Stimulated activated CD4-positive, alpha-beta T cell treated with anti-CD3 and anti-CD28 coated beads, Interleukin-12 subunit alpha, Interleukin-12 subunit beta, amount 100 ng/mL, for 48 hours (primary cell): Measurements from ENCODE around the gene CDH4.

Source experiments
- DNase-seq, 3 donors: peaks; one replicate each; pipeline ENCODE4 v3.0.0-alpha.2; 2020; ENCODE audit warnings: low read depth in 2 of 3, low spot score in 1 of 3

CDH4 gene

GRCh38 chr20:61300709-61301108, 48.6 kb downstream of the CDH4 start:
- DNase-seq = no peak

DNA sequence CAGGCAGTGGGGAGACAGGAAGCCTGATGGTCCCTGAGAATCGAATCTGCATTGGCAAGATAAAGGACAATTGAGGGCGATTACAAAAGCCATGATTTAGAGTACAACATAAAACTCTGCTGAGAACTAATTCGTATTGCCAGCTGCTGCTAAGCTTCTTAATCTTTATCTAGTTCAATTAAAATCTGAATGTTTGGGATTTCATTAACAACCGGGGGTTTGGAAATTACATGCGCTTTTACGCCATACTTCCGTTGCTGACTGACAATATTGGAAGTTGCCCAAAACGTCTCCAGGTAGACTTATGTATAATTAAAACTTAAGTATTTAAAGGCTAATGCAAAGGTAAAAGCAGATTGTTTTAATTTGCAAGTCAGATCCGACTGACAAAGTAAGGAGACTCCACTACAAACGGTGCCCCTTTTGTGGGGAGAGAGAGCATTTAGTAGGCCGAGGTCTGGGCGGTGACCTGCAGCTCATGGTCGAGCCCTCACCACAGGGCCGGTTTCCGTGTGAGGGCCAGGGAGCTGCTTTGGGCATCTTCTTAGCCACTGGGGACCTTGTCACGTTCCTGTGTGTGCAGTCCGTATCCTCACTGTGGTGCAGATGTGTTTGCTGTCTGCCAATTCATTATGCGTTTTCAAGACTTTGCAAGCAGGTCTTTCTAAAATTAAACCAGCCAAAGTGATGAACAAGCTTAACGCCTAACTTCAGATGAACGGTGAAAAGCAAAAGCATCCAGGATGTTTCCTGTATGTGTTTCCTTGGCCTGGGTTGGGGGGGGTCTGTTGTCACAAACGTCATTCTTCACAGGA, 49.9 kb downstream of the CDH4 start:
- no peak for DNase-seq

DNA sequence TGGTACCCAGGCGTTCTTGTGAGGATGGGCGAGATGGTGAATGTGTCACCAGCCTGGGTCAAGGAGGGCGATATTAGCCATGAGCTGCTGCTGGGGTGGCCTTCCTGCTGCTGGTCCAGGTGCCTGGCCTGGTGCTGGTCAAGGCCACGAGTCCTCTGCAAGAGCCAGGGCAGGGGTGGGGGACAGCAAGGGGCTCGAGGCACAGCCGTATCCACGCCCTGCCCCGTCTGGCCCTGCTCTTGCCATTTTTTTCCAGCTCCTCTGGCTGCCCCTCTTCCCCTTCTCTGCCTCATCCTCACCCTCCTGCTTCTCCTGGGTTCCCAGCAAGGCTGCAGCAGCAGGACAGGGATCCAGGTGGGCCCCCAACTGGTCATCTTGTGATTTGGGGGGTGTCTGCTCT, 51.2 kb downstream of the CDH4 start:
- no peak for DNase-seq

- DNase-seq = no peak
Observed at GRCh38 chr20:61303675-61304074, 51.6 kb downstream of the CDH4 start.

DNA sequence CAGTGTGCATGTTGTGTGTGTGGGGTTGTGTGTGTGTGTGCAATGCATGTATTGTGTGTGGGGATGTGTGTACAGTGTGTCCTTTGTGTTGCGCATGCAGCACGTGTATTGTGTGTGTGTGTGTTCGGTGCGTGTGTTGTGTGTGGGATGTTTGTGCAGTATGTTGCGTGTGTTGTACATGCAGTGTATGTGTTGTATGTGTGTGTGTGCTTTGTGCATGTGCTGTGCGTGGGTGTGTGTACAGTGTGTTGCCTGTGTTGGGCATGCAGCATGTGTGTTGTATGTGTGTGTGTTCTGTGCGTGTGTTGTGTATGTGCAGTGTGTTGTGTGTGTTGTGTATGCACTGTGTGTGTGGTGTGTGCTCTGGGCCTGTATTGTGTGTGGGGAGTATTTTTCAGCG, 52.7 kb downstream of the CDH4 start:
- no peak for DNase-seq

DNA sequence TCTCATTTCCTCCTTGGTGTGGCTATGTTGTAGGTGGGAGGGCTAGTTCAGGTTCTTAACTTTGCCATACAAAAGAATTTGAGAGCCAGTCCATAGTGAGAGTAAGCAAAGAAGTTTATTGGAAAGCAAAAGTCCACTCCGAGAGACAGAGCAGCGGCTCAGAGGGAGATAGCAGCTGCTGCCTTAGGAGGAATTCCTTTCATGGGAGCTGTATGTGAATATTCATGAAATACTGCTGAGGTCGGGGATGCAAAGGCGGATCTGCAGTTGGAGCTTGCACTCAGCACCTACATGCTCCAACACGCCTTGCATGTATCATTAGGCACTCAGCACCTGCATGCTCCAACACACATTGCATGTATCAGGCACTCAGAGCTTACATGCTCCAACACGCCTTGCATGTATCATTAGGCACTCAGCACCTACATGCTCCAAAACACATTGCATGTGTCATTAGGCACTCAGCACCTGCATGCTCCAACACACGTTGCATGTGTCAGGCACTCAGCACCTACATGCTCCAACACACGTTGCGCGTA, 54.9 kb downstream of the CDH4 start:
- DNase-seq = no peak

- DNase-seq = no peak
Observed at GRCh38 chr20:61307686-61308476, 55.8 kb downstream of the CDH4 start.

GRCh38 chr20:61308477-61308774, 56.4 kb downstream of the CDH4 start:
- DNase-seq = no peak

DNA sequence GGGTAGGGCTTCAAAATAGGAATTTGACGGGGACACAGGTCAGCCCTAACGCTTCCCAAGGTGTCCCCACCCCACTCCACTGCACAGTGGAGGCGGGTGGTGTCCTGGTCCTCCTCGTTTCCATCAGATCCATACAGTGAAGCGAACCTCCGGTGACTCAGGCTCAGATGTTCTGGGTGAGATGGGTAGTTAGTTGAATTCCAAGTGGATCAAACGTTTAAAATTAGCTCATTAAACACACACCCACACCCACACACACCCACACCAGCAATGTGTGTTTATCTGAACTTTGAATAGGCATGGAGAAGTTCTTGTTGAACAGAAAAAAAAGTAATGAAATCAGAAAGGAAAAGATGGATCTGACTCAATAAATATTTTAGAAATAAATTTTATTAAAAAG, 58.9 kb downstream of the CDH4 start:
- no peak for DNase-seq

DNA sequence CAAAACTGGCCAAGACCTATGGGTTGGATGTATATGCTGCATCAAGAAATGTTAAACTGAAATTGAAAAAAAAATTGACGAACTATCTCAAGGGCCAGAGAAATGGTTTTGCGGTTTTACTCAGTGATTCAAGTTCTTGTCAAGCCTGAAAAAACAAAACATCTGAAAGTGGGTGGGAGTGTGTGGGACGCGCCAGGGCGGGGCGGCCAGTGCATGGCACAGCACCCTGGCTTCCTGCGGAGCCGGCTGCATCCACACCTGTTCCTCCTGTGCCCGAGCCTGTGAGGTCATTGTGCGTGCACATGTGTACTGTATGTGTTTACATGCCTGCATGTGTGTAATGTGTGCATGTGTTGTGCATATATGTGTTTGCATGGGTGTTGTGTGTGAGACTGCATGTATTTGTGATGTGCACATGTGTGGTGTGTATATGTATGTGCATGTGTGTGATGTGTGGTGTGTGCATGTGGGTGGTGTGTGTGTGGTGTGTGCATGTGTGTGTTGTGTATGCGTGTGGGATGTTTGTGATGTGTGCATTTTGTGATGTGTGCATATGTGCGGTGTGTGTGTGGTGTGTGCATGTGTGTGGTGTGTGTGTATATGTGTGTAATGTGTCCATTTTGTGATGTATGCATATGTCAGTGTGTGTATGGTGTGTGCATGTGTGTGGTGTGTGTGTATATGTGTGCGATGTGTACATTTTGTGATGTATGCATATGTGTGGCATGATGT, 59.8 kb downstream of the CDH4 start:
- no peak for DNase-seq

GRCh38 chr20:61312925-61313324, 60.9 kb downstream of the CDH4 start:
- DNase-seq = no peak

DNA sequence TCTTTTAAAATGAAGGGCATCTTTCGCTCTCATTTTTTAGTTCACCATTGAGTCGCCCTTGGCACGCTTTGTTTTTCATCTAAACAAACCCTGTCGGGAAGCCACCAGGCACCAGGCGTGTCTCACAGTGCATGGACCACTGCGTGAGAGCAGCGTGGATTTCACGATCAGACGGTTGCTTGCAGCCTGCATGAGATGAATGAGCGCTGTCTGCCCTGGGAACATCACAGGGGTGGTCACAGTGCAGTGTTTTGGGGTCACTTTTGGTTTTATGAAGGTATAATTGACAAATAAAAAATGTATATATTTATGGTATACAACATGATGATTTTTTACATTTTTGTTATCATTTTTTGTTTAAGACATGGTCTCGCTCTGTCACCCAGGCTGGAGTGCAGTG, 61.3 kb downstream of the CDH4 start:
- DNase-seq = no peak

GRCh38 chr20:61314326-61315010, 62.4 kb downstream of the CDH4 start:
- DNase-seq = no peak

DNA sequence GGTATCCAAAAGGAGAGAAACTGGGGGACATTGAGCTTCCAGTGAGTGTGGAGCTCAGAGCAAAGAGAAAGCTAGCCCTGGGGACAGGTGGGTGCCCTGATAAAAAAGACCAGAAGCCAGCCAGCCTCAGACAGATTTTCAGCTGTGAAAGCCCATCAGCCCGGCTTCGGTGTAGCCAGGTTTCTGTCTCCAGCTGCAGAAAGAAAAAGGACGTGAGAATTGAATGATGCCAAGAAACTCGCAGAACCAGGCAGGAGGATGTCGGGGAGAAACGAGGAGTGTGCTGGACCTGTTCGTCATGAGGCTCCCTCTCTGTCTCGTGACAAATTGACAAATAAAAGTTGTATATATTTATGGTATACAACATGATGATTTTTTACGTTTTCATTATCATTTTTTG, 63.3 kb downstream of the CDH4 start:
- DNase-seq = no peak

- no peak for DNase-seq
Observed at GRCh38 chr20:61316346-61316745, 64.3 kb downstream of the CDH4 start.

DNA sequence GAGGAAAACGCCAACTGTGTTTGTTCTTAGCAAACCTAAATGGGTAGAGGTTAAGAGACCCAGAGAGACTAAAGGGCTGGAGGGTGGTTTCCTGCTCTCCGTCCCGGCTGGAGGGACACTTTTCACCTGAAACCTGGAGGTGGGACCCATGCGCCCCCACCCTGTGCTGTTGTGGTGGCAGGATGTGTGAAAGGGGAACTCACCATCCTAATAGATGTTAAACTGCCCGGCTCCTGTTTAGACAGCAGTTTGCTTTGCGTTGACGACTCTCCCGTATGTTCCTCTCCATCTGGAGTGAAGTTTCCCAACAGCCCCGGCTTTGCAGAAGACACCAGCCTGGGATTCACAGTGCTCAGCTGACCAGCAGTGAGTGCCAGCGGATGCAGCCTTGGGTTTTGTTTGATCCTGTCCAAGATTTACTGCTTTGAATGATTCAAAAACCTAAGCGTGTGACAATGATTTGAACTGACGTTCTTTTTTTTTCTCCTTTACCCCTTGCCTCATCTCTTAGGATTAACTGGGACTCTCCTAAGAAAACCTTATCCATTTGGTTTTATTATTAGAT, 66.0 kb downstream of the CDH4 start:
- no peak for DNase-seq

DNA sequence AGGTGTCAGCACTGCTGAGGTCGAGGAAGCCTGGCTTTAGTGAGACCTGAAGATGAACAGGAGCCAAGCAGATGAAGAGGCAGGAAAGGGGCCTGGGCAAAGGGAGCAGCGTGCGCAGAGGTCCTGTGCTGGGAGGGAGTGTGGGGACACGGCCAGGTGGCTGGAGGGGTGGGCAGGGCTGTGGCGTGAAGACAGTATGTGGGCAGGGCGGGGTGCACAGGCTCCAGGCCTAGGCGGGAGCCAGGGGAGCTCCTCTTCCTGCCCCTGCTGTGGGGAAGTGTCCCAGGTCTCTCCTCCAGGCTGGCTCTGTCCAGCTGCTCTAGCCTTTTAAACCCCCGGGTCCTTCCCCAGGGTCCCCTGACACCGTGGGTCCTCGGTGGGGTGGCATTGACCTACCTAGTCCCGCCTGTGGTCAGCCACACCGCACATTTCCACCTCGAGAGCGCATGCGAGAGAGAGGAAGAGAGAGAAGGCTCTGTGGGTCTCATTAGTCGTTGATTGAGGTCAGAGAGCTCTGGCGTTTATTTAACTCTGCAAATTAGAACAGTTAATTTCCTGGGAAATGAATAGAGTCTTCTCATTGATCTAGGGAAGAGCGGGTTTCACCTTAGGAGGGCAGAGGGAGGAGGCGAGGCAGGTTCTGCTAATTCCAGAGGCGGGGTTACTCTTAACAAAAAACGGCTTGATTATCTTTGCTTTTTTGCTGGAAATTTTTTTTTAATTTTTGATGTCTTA, 68.8 kb downstream of the CDH4 start:
- DNase-seq = no peak

DNA sequence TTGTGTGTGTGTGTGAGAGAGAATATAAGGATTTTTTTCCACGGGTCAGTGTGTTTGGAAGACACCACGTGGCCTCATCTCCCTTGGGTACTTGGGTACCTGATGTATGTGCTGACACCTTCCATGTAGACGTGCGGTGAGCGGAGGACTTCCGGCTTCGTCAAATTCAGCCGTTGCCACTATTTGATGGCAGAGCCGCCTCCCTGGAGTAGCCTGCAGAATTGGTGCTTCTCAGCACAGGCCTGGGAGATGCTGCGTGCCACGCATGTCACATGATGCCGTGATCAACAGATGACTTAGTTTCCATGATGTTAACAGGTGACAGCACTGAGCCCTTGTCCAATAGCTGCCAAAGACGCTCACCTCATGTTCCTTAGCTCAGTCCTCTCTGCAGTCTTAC, 69.4 kb downstream of the CDH4 start:
- DNase-seq = no peak

- DNase-seq = no peak
Observed at GRCh38 chr20:61322151-61322865, 70.2 kb downstream of the CDH4 start.

- no peak for DNase-seq
Observed at GRCh38 chr20:61324906-61325305, 72.8 kb downstream of the CDH4 start.
